Colonic mucosa (tissue), 4 donors: ENCODE data around the gene BPTF. TPM values are rescaled to one million over a fixed set of nuclear protein-coding genes. Genes with fewer than 3 reads are reported as not detected.

Experiments used
- DNase-seq: peaks from one replicate; pipeline ENCODE4 v3.0.0-alpha.2; 2020
- H3K27ac ChIP-seq: fragments of 200-600 bp; one replicate; pipeline ENCODE4 v1.8.0; 2021
- H3K27me3 ChIP-seq: fragments of 200-600 bp; one replicate; pipeline ENCODE4 v1.8.0; 2021
- H3K36me3 ChIP-seq: fragments of 200-600 bp; one replicate; pipeline ENCODE4 v1.8.0; 2021
- H3K4me1 ChIP-seq: fragments of 200-600 bp; one replicate; pipeline ENCODE4 v1.8.0; 2021; ENCODE audit warnings: mild to moderate bottlenecking
- H3K4me3 ChIP-seq: fragments of 200-600 bp; one replicate; pipeline ENCODE4 v1.8.0; 2021
- H3K9ac ChIP-seq, 2 donors: one replicate each; pipeline ENCODE4 v1.7.0; 2013; ENCODE audit warnings: control low read depth in 2 of 2, low read depth in 2 of 2, low read length in 2 of 2
- H3K9me3 ChIP-seq: fragments of 200-600 bp; one replicate; pipeline ENCODE4 v1.8.0; 2021
- CTCF ChIP-seq: fragments of 200-600 bp; IDR thresholded peaks from one replicate; pipeline ENCODE4 v1.8.0; 2022; ENCODE audit warnings: antibody characterized with exemption, mild to moderate bottlenecking
- intact Hi-C: fragments of 100-400 bp; cut with DNase I; formaldehyde crosslinking; loops from one replicate; pipeline ENCODE4 v1.14.1; 2022
- total RNA-seq, 2 donors: library from RNA; stranded (reverse); fragmentation: NEBNext Ultra II Directional in 1 of 2; extraction: Animal tissue kit (Norgen Biotek cat#: 25700) in 1 of 2; gene quantifications; one replicate each; pipeline ENCODE4 v1.2.1, GENCODE V29; 2021
- donor health status: healthy.
- donor health status: DM: no; HTN: no; CAD: no.
- donor health status: DM: no; HTN: no; CAD: no.

BPTF gene
- total RNA-seq, 2 donors from 2014 or later: 61.3 to 77.9 TPM

GRCh38 chr17:67836205-67836987 lies 11.1 kb downstream of the BPTF start:
- no peaks in the 10 kb centered on the region for H3K36me3 ChIP-seq
- H3K27ac ChIP-seq: no peak overlapping the region
- no peaks in the 10 kb centered on the region for H3K9me3 ChIP-seq
- TF ChIP-seq CTCF: no peak
- H3K4me1 ChIP-seq: peaks cover 7% of the 10 kb centered on the region
- intact Hi-C loops: no loop called here
- H3K9ac ChIP-seq: no peak overlapping the region
- no peak overlapping the region for H3K4me3 ChIP-seq
- no peaks in the 10 kb centered on the region for H3K27me3 ChIP-seq
- no peak for DNase-seq

GRCh38 chr17:67837965-67838364 lies 12.7 kb downstream of the BPTF start:
- intact Hi-C loops: no loop called here
- Histone ChIP-seq H3K36me3 (no peaks in the 10 kb centered on the region), H3K27ac (no peak overlapping the region), H3K4me1 (peaks cover 7% of the 10 kb centered on the region), H3K9ac (no peak overlapping the region), H3K27me3 (no peaks in the 10 kb centered on the region), H3K9me3 (no peaks in the 10 kb centered on the region), H3K4me3 (no peak overlapping the region)
- no peak for TF ChIP-seq CTCF
- no peak for DNase-seq

- peaks cover 7% of the 10 kb centered on the region for H3K4me1 ChIP-seq
- H3K36me3 ChIP-seq: no peaks in the 10 kb centered on the region
- intact Hi-C loops: no loop called here
Measured at GRCh38 chr17:67838538-67838937, 13.2 kb downstream of the BPTF start.

GRCh38 chr17:67841992-67842391 lies 16.7 kb downstream of the BPTF start:
- Histone ChIP-seq H3K27ac (no peak overlapping the region), H3K27me3 (no peaks in the 10 kb centered on the region), H3K9ac (no peak overlapping the region), H3K4me3 (no peak overlapping the region), H3K4me1 (peaks cover 7% of the 10 kb centered on the region), H3K9me3 (no peaks in the 10 kb centered on the region), H3K36me3 (no peaks in the 10 kb centered on the region)
- no peak for TF ChIP-seq CTCF
- intact Hi-C loops: no loop called here
- DNase-seq: no peak

More at GRCh38 chr17:67838538-67838937, 13.2 kb downstream of the BPTF start:
- no peak for DNase-seq
- H3K27me3 ChIP-seq: no peaks in the 10 kb centered on the region
- no peak overlapping the region for H3K4me3 ChIP-seq
- H3K27ac ChIP-seq: no peak overlapping the region
- H3K9me3 ChIP-seq: no peaks in the 10 kb centered on the region
- no peak overlapping the region for H3K9ac ChIP-seq
- TF ChIP-seq CTCF: no peak

GRCh38 chr17:67842648-67843047 lies 17.3 kb downstream of the BPTF start:
- Histone ChIP-seq H3K9ac (no peak overlapping the region), H3K36me3 (no peaks in the 10 kb centered on the region), H3K4me1 (peaks cover 7% of the 10 kb centered on the region), H3K27ac (no peak overlapping the region), H3K9me3 (no peaks in the 10 kb centered on the region), H3K27me3 (no peaks in the 10 kb centered on the region), H3K4me3 (no peak overlapping the region)
- no peak for TF ChIP-seq CTCF
- DNase-seq: no peak
- intact Hi-C loops: no loop called here
